Measurements from ENCODE around the gene SNX6. TPM values are rescaled to one million over a fixed set of nuclear protein-coding genes. Genes with fewer than 3 reads are reported as not detected.
"Not testable (repeated sequence)": the region's sequence is repeated elsewhere in the genome, so short reads cannot be mapped to it uniquely, and the experiment has no call there.

Gene SNX6
- total and polyA plus RNA-seq, 4 donors: 14.7 to 79.4 (median 52.0) TPM

GRCh38 chr14:34536951-34537676, 92.8 kb downstream of the SNX6 start:
- Histone ChIP-seq H3K4me3 (no peak overlapping the region), H3K27me3 (ENCODE audit: control insufficient read depth in 3 of 3, insufficient read depth in 3 of 3, low read length in 2 of 3) (no peaks in the 10 kb centered on the region), H3K36me3 (ENCODE audit: control insufficient read depth in 4 of 4, insufficient read depth in 4 of 4, low read length in 4 of 4) (peaks cover 10 to 22% (median 15%) of the 10 kb centered on the region in 4 donors), H3K4me1 (ENCODE audit: control insufficient read depth in 5 of 5, insufficient read depth in 5 of 5, low read length in 5 of 5) (peaks cover 2 to 12% (median 8%) of the 10 kb centered on the region in 5 donors), H3K9me3 (ENCODE audit: control insufficient read depth in 4 of 4, insufficient read depth in 3 of 4, low read length in 3 of 4) (no peaks in the 10 kb centered on the region), H3K9ac (ENCODE audit: insufficient read depth in 1 of 2, low read length in 2 of 2) (no peak overlapping the region), H3K27ac (ENCODE audit: low read depth in 1 of 2, low read length in 1 of 2) (no peak overlapping the region)
- 88 to 96% methylated on average over 4 of the region's 4 CpGs for WGBS, 2 donors
- DNase-seq: no peak
- no peak for ATAC-seq (ENCODE audit: insufficient read depth, low FRiP score)
- no peak for TF ChIP-seq CTCF (IDR thresholded peaks at IDR 0.05; ENCODE audit: control extremely low read depth, extremely low read depth)

GRCh38 chr14:34527591-34527990, 102.4 kb downstream of the SNX6 start:
- DNase-seq (no peak), ATAC-seq (ENCODE audit: insufficient read depth, low FRiP score) (no peak)
- H3K27me3 ChIP-seq (ENCODE audit: control insufficient read depth in 3 of 3, insufficient read depth in 3 of 3, low read length in 2 of 3): no peaks in the 10 kb centered on the region
- no peaks in the 10 kb centered on the region for H3K9me3 ChIP-seq (ENCODE audit: control insufficient read depth in 4 of 4, insufficient read depth in 3 of 4, low read length in 3 of 4)
- no peak for TF ChIP-seq CTCF (IDR thresholded peaks at IDR 0.05; ENCODE audit: control extremely low read depth, extremely low read depth)
- no peak overlapping the region for H3K4me3 ChIP-seq
- no peaks in the 10 kb centered on the region for H3K4me1 ChIP-seq (ENCODE audit: control insufficient read depth in 5 of 5, insufficient read depth in 5 of 5, low read length in 5 of 5)
- no peak overlapping the region for H3K9ac ChIP-seq (ENCODE audit: insufficient read depth in 1 of 2, low read length in 2 of 2)
- peaks cover 26 to 53% (median 38%) of the 10 kb centered on the region in 4 donors for H3K36me3 ChIP-seq (ENCODE audit: control insufficient read depth in 4 of 4, insufficient read depth in 4 of 4, low read length in 4 of 4)
- no peak overlapping the region for H3K27ac ChIP-seq (ENCODE audit: low read depth in 1 of 2, low read length in 1 of 2)
- WGBS, 2 donors: 100% methylated on average over 1 of the region's 1 CpG

GRCh38 chr14:34524216-34524615, 105.7 kb downstream of the SNX6 start:
- not testable (repeated sequence) for H3K9ac ChIP-seq (ENCODE audit: insufficient read depth in 1 of 2, low read length in 2 of 2); H3K27me3 ChIP-seq (ENCODE audit: control insufficient read depth in 3 of 3, insufficient read depth in 3 of 3, low read length in 2 of 3); H3K27ac ChIP-seq (ENCODE audit: low read depth in 1 of 2, low read length in 1 of 2); H3K4me3 ChIP-seq; H3K9me3 ChIP-seq (ENCODE audit: control insufficient read depth in 4 of 4, insufficient read depth in 3 of 4, low read length in 3 of 4); H3K4me1 ChIP-seq (ENCODE audit: control insufficient read depth in 5 of 5, insufficient read depth in 5 of 5, low read length in 5 of 5); ATAC-seq (ENCODE audit: insufficient read depth, low FRiP score); DNase-seq
- peaks cover 32 to 58% (median 36%) of the 10 kb centered on the region in 4 donors for H3K36me3 ChIP-seq (ENCODE audit: control insufficient read depth in 4 of 4, insufficient read depth in 4 of 4, low read length in 4 of 4)
- 97% methylated on average over 8 of the region's 8 CpGs for WGBS, 2 donors

GRCh38 chr14:34522496-34522895, 107.5 kb downstream of the SNX6 start:
- Histone ChIP-seq H3K9ac (ENCODE audit: insufficient read depth in 1 of 2, low read length in 2 of 2) (no peak overlapping the region), H3K36me3 (ENCODE audit: control insufficient read depth in 4 of 4, insufficient read depth in 4 of 4, low read length in 4 of 4) (peaks cover 34 to 56% (median 39%) of the 10 kb centered on the region in 4 donors), H3K27me3 (ENCODE audit: control insufficient read depth in 3 of 3, insufficient read depth in 3 of 3, low read length in 2 of 3) (no peaks in the 10 kb centered on the region), H3K4me1 (ENCODE audit: control insufficient read depth in 5 of 5, insufficient read depth in 5 of 5, low read length in 5 of 5) (no peaks in the 10 kb centered on the region), H3K9me3 (ENCODE audit: control insufficient read depth in 4 of 4, insufficient read depth in 3 of 4, low read length in 3 of 4) (no peaks in the 10 kb centered on the region), H3K27ac (ENCODE audit: low read depth in 1 of 2, low read length in 1 of 2) (no peak overlapping the region), H3K4me3 (no peak overlapping the region)
- peak in 1 of 3 donors; percentile 6 for DNase-seq
- WGBS, 2 donors: 53 to 80% methylated on average over 2 of the region's 2 CpGs
- TF ChIP-seq CTCF (IDR thresholded peaks at IDR 0.05; ENCODE audit: control extremely low read depth, extremely low read depth): no peak
- no peak for ATAC-seq (ENCODE audit: insufficient read depth, low FRiP score)

GRCh38 chr14:34521071-34521470, 108.9 kb downstream of the SNX6 start:
- not testable (repeated sequence) for H3K9ac ChIP-seq (ENCODE audit: insufficient read depth in 1 of 2, low read length in 2 of 2); H3K4me3 ChIP-seq; H3K27me3 ChIP-seq (ENCODE audit: control insufficient read depth in 3 of 3, insufficient read depth in 3 of 3, low read length in 2 of 3); DNase-seq; H3K9me3 ChIP-seq (ENCODE audit: control insufficient read depth in 4 of 4, insufficient read depth in 3 of 4, low read length in 3 of 4); H3K4me1 ChIP-seq (ENCODE audit: control insufficient read depth in 5 of 5, insufficient read depth in 5 of 5, low read length in 5 of 5); ATAC-seq (ENCODE audit: insufficient read depth, low FRiP score); H3K27ac ChIP-seq (ENCODE audit: low read depth in 1 of 2, low read length in 1 of 2)
- H3K36me3 ChIP-seq (ENCODE audit: control insufficient read depth in 4 of 4, insufficient read depth in 4 of 4, low read length in 4 of 4): peaks cover 29 to 47% (median 34%) of the 10 kb centered on the region in 4 donors
- 97 to 99% methylated on average over 6 of the region's 6 CpGs for WGBS, 2 donors

GRCh38 chr14:34520304-34520970, 109.5 kb downstream of the SNX6 start:
- not testable (repeated sequence) for H3K9ac ChIP-seq (ENCODE audit: insufficient read depth in 1 of 2, low read length in 2 of 2); DNase-seq; H3K4me1 ChIP-seq (ENCODE audit: control insufficient read depth in 5 of 5, insufficient read depth in 5 of 5, low read length in 5 of 5); ATAC-seq (ENCODE audit: insufficient read depth, low FRiP score); H3K9me3 ChIP-seq (ENCODE audit: control insufficient read depth in 4 of 4, insufficient read depth in 3 of 4, low read length in 3 of 4); H3K27me3 ChIP-seq (ENCODE audit: control insufficient read depth in 3 of 3, insufficient read depth in 3 of 3, low read length in 2 of 3); H3K27ac ChIP-seq (ENCODE audit: low read depth in 1 of 2, low read length in 1 of 2); H3K4me3 ChIP-seq
- peaks cover 29 to 47% (median 35%) of the 10 kb centered on the region in 4 donors for H3K36me3 ChIP-seq (ENCODE audit: control insufficient read depth in 4 of 4, insufficient read depth in 4 of 4, low read length in 4 of 4)
- 96 to 99% methylated on average over 7 of the region's 7 CpGs for WGBS, 2 donors
